Ascending aorta (tissue), 2 donors: ENCODE measurements around the gene ALKBH8. TPM values are rescaled to one million over a fixed set of nuclear protein-coding genes. Genes with fewer than 3 reads are reported as not detected.
"Not testable (repeated sequence)": the region's sequence is repeated elsewhere in the genome, so short reads cannot be mapped to it uniquely, and the experiment has no call there.

Experiments
- DNase-seq, 2 donors: peaks; one replicate each; pipeline ENCODE4 v3.0.0-alpha.2; 2019; ENCODE audit warnings: low spot score in 2 of 2
- H3K27ac ChIP-seq, 2 donors: fragments of 200-600 bp; sonication (generic); one replicate each; pipeline ENCODE4 v1.5.1; 2016 to 2017; ENCODE audit warnings: mild to moderate bottlenecking in 1 of 2
- H3K27me3 ChIP-seq: fragments of 200-600 bp; sonication (generic); one replicate; pipeline ENCODE4 v1.5.1; 2017
- H3K36me3 ChIP-seq, 2 donors: fragments of 200-600 bp; sonication (generic); one replicate each; pipeline ENCODE4 v1.5.1; 2016
- H3K4me1 ChIP-seq, 2 donors: fragments of 200-600 bp; sonication (generic); one replicate each; pipeline ENCODE4 v1.5.1; 2016 to 2017; ENCODE audit warnings: mild to moderate bottlenecking in 1 of 2
- H3K4me3 ChIP-seq, 2 donors: fragments of 200-600 bp; sonication (generic); one replicate each; pipeline ENCODE4 v1.5.1; 2016 to 2017; ENCODE audit warnings: mild to moderate bottlenecking in 1 of 2
- H3K9me3 ChIP-seq, 2 donors: fragments of 200-600 bp; sonication (generic); one replicate each; pipeline ENCODE4 v1.5.1; 2016
- CTCF ChIP-seq, 3 experiments: fragments of 200-600 bp in 2 of 3; fragments of 450-650 bp in 1 of 3; sonication (generic) in 2 of 3; IDR thresholded peaks; one replicate each; pipeline ENCODE4 v1.5.1; 2016 to 2019; ENCODE audit warnings: antibody characterized with exemption in 3 of 3, mild to moderate bottlenecking in 1 of 3, moderate library complexity in 1 of 3
- intact Hi-C: fragments of 100-400 bp; cut with DNase I; formaldehyde crosslinking; loops from one replicate; pipeline ENCODE4 v1.15.1; 2023
- total RNA-seq: library from RNA; depleted of rRNA; stranded (reverse); fragments of >200 nt; gene quantifications from one replicate; pipeline ENCODE4 v1.1.0, GENCODE V29; 2016

The ALKBH8 gene
- total RNA-seq, 1 donor from 2014 or later, result 0.32 TPM

GRCh38 chr11:107545101-107545514 lies 20.4 kb downstream of the ALKBH8 start:
- no peak overlapping the region for H3K27ac ChIP-seq
- no peaks in the 10 kb centered on the region for H3K9me3 ChIP-seq
- no peak for DNase-seq
- no peaks in the 10 kb centered on the region for H3K4me1 ChIP-seq
- no peaks in the 10 kb centered on the region for H3K36me3 ChIP-seq
- intact Hi-C loops, result no loop called here
- no peaks in the 10 kb centered on the region for H3K27me3 ChIP-seq
- no peak for TF ChIP-seq CTCF (IDR thresholded peaks at IDR 0.05)
- H3K4me3 ChIP-seq, result no peak overlapping the region

GRCh38 chr11:107538821-107539220 lies 26.7 kb downstream of the ALKBH8 start:
- Histone ChIP-seq H3K27ac (no peak overlapping the region), H3K4me3 (no peak overlapping the region), H3K27me3 (no peaks in the 10 kb centered on the region), H3K36me3 (peaks cover 0 to 15% of the 10 kb centered on the region in 2 donors), H3K4me1 (no peaks in the 10 kb centered on the region), H3K9me3 (no peaks in the 10 kb centered on the region)
- no peak for TF ChIP-seq CTCF (IDR thresholded peaks at IDR 0.05)
- intact Hi-C loops, result no loop called here
- DNase-seq, result no peak

- Histone ChIP-seq H3K4me3 (no peak overlapping the region), H3K9me3 (no peaks in the 10 kb centered on the region), H3K36me3 (peaks cover 0 to 15% of the 10 kb centered on the region in 2 donors), H3K27me3 (no peaks in the 10 kb centered on the region), H3K4me1 (no peaks in the 10 kb centered on the region), H3K27ac (no peak overlapping the region)
- TF ChIP-seq CTCF (IDR thresholded peaks at IDR 0.05), result no peak
- no peak for DNase-seq
- intact Hi-C loops, result no loop called here
Observed at GRCh38 chr11:107538239-107538638, 27.3 kb downstream of the ALKBH8 start.

- H3K4me3 ChIP-seq, H3K27me3 ChIP-seq, H3K9me3 ChIP-seq, H3K27ac ChIP-seq, intact Hi-C loops, DNase-seq, H3K4me1 ChIP-seq: not testable (repeated sequence)
- H3K36me3 ChIP-seq, result peaks cover 0 to 17% of the 10 kb centered on the region in 2 donors
Observed at GRCh38 chr11:107537155-107537554, 28.4 kb downstream of the ALKBH8 start.

GRCh38 chr11:107526197-107526596 lies 39.3 kb downstream of the ALKBH8 start:
- Histone ChIP-seq H3K27ac (no peak overlapping the region), H3K9me3 (no peaks in the 10 kb centered on the region), H3K4me3 (no peak overlapping the region), H3K27me3 (no peaks in the 10 kb centered on the region), H3K36me3 (peaks cover 0 to 5% of the 10 kb centered on the region in 2 donors), H3K4me1 (no peaks in the 10 kb centered on the region)
- no peak for TF ChIP-seq CTCF (IDR thresholded peaks at IDR 0.05)
- intact Hi-C loops, result no loop called here
- no peak for DNase-seq

- H3K4me1 ChIP-seq, result no peaks in the 10 kb centered on the region
- no peaks in the 10 kb centered on the region for H3K9me3 ChIP-seq
- peaks cover 7 to 34% of the 10 kb centered on the region in 2 donors for H3K36me3 ChIP-seq
- H3K4me3 ChIP-seq, result no peak overlapping the region
- no peaks in the 10 kb centered on the region for H3K27me3 ChIP-seq
- no peak for DNase-seq
- intact Hi-C loops, result no loop called here
- H3K27ac ChIP-seq, result no peak overlapping the region
- TF ChIP-seq CTCF (IDR thresholded peaks at IDR 0.05), result no peak
Observed at GRCh38 chr11:107508858-107509244, 56.7 kb downstream of the ALKBH8 start.
